ENCODE measurements around the gene C12orf42. TPM values are rescaled to one million over a fixed set of nuclear protein-coding genes. Genes with fewer than 3 reads are reported as not detected.

Gene C12orf42
- total and polyA plus RNA-seq, 7 experiments from 2014 or later = 2.6 to 15.4 (median 7.9) TPM

DNA sequence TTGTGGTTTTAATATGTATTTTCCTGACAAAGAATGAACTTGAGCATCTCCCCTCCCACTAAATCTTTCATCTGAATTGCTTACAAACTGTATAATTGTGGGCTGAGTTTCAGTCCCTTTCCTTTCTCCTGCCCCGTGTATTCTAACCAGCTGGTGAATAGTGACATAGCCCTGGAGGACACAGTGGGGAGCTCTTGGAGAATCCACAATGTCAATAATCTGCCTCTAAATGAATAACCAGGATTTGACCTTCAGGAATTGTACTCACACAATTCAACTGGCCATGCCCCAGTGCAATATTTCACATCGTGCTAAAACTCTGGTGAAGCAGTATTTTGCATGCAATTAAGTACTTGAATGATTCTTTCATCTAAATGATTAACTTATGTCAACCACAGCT, 177.2 kb downstream of the C12orf42 start:
- Histone ChIP-seq H3K27ac (ENCODE audit: low read depth, low read length) (no peak overlapping the region), H3K27me3 (ENCODE audit: control insufficient read depth in 2 of 2, insufficient read depth in 2 of 2, low read length in 2 of 2) (no peaks in the 10 kb centered on the region), H3K9me3 (ENCODE audit: control insufficient read depth in 2 of 3, low read length in 3 of 3) (no peaks in the 10 kb centered on the region), H3K4me3 (ENCODE audit: low read length) (no peak overlapping the region), H3K4me1 (ENCODE audit: control insufficient read depth in 2 of 2, insufficient read depth in 2 of 2, low read length in 2 of 2) (no peaks in the 10 kb centered on the region), H3K36me3 (ENCODE audit: control insufficient read depth in 2 of 3, insufficient read depth in 3 of 3, low read length in 3 of 3) (no peaks in the 10 kb centered on the region)
- Mint-ChIP-seq H3K4me1 (peaks cover 0 to 2% (median 0%) of the 10 kb centered on the region in 7 donors), H3K4me3 (no peak overlapping the region), H3K36me3 (peaks cover 0 to 16% (median 4%) of the 10 kb centered on the region in 5 donors), H3K27ac (no peak overlapping the region), H3K27me3 (peaks cover 0 to 5% (median 0%) of the 10 kb centered on the region in 5 donors), H3K9me3 (peaks cover 5 to 31% (median 12%) of the 10 kb centered on the region in 11 donors)
- ChIA-PET POLR2A (no interaction called here), CTCF (interaction anchor here (0.6 kb wide), 1 partner anchor 114 kb away, joined by 3 read pairs; no protein-coding TSS in a partner anchor)
- no peak for DNase-seq
- intact Hi-C loops (cut with micrococcal nuclease) = no loop called here
- ATAC-seq = no peak

DNA sequence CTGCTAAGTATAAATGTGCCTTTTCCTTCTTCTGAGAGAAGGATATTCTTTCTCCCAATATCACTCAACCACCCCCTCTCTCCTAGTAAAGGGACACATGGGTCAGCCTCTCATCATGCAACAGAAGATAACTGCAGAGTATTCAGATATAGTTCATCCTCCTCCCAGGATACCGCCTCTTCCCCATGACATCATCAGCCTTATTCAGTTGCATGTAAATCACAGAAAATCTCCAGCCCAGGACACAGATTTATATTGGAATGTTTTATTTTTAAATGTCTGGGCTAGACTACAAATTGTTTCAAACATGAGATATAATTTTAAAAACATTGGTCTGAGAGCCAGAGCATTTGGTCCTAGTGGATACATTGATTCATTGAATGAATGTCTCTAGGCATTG, 178.5 kb downstream of the C12orf42 start:
- H3K4me1 ChIP-seq (ENCODE audit: control insufficient read depth in 2 of 2, insufficient read depth in 2 of 2, low read length in 2 of 2) = no peaks in the 10 kb centered on the region
- H3K27me3 ChIP-seq (ENCODE audit: control insufficient read depth in 2 of 2, insufficient read depth in 2 of 2, low read length in 2 of 2) = no peaks in the 10 kb centered on the region
- intact Hi-C loops (cut with micrococcal nuclease) = no loop called here
- ATAC-seq = no peak
- no peak overlapping the region for H3K4me3 ChIP-seq (ENCODE audit: low read length)
- H3K36me3 ChIP-seq (ENCODE audit: control insufficient read depth in 2 of 3, insufficient read depth in 3 of 3, low read length in 3 of 3) = no peaks in the 10 kb centered on the region
- ChIA-PET POLR2A (no interaction called here), CTCF (no interaction called here)
- peaks cover 0 to 3% (median 0%) of the 10 kb centered on the region in 5 donors for H3K27me3 Mint-ChIP-seq
- no peak overlapping the region for H3K4me3 Mint-ChIP-seq
- peaks cover 0 to 2% (median 0%) of the 10 kb centered on the region in 7 donors for H3K4me1 Mint-ChIP-seq
- H3K27ac Mint-ChIP-seq = no peak overlapping the region
- no peak for DNase-seq
- no peaks in the 10 kb centered on the region for H3K9me3 ChIP-seq (ENCODE audit: control insufficient read depth in 2 of 3, low read length in 3 of 3)
- H3K27ac ChIP-seq (ENCODE audit: low read depth, low read length) = no peak overlapping the region
- peaks cover 5 to 29% (median 12%) of the 10 kb centered on the region in 11 donors for H3K9me3 Mint-ChIP-seq
- H3K36me3 Mint-ChIP-seq = peaks cover 0 to 16% (median 4%) of the 10 kb centered on the region in 5 donors

DNA sequence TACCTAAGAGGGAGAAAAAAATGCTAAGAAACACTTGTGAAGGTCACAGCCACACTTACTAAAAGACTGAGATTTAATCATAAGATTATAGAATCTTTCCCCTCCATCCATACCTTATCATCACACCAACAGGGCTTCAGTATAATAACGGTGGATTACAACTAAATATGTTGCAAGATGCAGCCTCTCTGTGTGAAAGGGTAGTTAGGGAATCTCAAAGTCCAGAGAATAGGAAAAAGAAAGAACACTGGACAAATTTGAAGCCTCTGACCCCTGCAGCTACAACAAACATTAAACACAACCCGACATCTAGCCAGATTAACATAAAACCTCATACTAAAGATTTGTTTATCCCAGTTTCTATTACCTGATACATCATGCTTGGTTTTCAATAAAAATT, 181.0 kb downstream of the C12orf42 start:
- Mint-ChIP-seq H3K27ac (no peak overlapping the region), H3K27me3 (peaks cover 0 to 3% (median 0%) of the 10 kb centered on the region in 5 donors), H3K4me3 (no peak overlapping the region), H3K36me3 (peaks cover 0 to 16% (median 4%) of the 10 kb centered on the region in 5 donors), H3K9me3 (peaks cover 2 to 24% (median 10%) of the 10 kb centered on the region in 11 donors), H3K4me1 (peaks cover 0 to 2% (median 0%) of the 10 kb centered on the region in 7 donors)
- intact Hi-C loops (cut with micrococcal nuclease) = no loop called here
- Histone ChIP-seq H3K4me3 (ENCODE audit: low read length) (no peak overlapping the region), H3K27ac (ENCODE audit: low read depth, low read length) (no peak overlapping the region), H3K27me3 (ENCODE audit: control insufficient read depth in 2 of 2, insufficient read depth in 2 of 2, low read length in 2 of 2) (no peaks in the 10 kb centered on the region), H3K36me3 (ENCODE audit: control insufficient read depth in 2 of 3, insufficient read depth in 3 of 3, low read length in 3 of 3) (no peaks in the 10 kb centered on the region), H3K4me1 (ENCODE audit: control insufficient read depth in 2 of 2, insufficient read depth in 2 of 2, low read length in 2 of 2) (no peaks in the 10 kb centered on the region), H3K9me3 (ENCODE audit: control insufficient read depth in 2 of 3, low read length in 3 of 3) (no peaks in the 10 kb centered on the region)
- ChIA-PET CTCF (no interaction called here), POLR2A (no interaction called here)
- DNase-seq (no peak), ATAC-seq (no peak)

DNA sequence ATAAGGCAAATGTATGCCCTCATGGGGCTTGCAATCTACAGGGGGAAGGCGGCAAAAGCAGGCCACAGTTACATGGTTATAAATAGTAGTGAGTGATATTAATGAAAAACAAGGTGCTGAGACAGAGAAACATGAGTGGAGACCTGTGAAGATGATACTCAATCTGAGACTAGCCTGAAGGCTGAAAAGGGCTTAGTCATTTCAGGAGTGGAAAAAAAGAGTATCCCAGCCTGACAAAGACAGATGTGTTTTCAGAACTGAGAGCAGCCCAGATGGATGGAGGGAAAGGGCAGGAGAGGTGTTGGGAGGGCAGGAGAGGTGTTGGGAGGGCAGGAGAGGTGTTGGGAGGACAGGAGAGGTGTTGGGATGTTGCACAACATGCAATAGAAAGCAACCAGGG, 181.9 kb downstream of the C12orf42 start:
- H3K36me3 ChIP-seq (ENCODE audit: control insufficient read depth in 2 of 3, insufficient read depth in 3 of 3, low read length in 3 of 3) = no peaks in the 10 kb centered on the region
- Mint-ChIP-seq H3K9me3 (peaks cover 2 to 20% (median 10%) of the 10 kb centered on the region in 11 donors), H3K4me3 (no peak overlapping the region), H3K27ac (no peak overlapping the region), H3K27me3 (peaks cover 0 to 3% (median 0%) of the 10 kb centered on the region in 5 donors), H3K4me1 (peaks cover 0 to 2% (median 0%) of the 10 kb centered on the region in 7 donors), H3K36me3 (peaks cover 0 to 16% (median 4%) of the 10 kb centered on the region in 5 donors)
- no peak overlapping the region for H3K27ac ChIP-seq (ENCODE audit: low read depth, low read length)
- H3K4me1 ChIP-seq (ENCODE audit: control insufficient read depth in 2 of 2, insufficient read depth in 2 of 2, low read length in 2 of 2) = no peaks in the 10 kb centered on the region
- ChIA-PET CTCF (no interaction called here), POLR2A (no interaction called here)
- no peaks in the 10 kb centered on the region for H3K27me3 ChIP-seq (ENCODE audit: control insufficient read depth in 2 of 2, insufficient read depth in 2 of 2, low read length in 2 of 2)
- DNase-seq = no peak
- intact Hi-C loops (cut with micrococcal nuclease) = no loop called here
- no peak for ATAC-seq
- no peaks in the 10 kb centered on the region for H3K9me3 ChIP-seq (ENCODE audit: control insufficient read depth in 2 of 3, low read length in 3 of 3)
- H3K4me3 ChIP-seq (ENCODE audit: low read length) = no peak overlapping the region

DNA sequence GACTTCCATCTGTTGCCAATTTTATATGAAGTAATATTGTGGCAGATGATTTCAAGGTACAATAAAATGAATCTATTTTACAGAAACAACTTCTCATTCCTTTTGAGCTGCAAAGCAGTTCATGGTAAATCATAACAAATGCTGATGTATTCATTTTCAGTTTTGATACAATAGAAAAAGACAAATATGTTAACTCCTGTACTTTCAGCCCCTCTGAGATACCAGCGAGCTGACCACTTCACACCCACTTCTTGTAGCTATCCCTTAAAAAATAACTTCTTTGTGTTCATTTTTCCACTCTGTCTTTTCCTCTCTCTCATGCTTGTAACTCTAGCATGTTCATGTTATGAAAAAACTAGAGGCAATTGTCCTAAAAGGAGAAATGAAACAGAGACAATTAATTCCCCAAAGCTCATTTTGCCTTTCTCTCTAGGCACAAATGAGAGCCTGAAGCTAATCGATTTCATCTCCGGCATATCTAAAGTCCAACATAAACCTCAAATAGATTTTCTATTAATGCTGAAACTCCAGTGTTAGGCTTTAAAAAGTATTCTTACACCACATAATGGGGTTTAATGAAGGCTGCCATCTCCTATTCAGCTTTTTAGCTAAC, 182.9 kb downstream of the C12orf42 start:
- CTCF ChIA-PET = no interaction called here
- Mint-ChIP-seq H3K4me3 (no peak overlapping the region), H3K27ac (no peak overlapping the region), H3K27me3 (peaks cover 0 to 3% (median 0%) of the 10 kb centered on the region in 5 donors), H3K36me3 (peaks cover 0 to 12% (median 4%) of the 10 kb centered on the region in 5 donors), H3K9me3 (peaks cover 2 to 22% (median 10%) of the 10 kb centered on the region in 11 donors), H3K4me1 (peaks cover 0 to 2% (median 0%) of the 10 kb centered on the region in 7 donors)
- no peaks in the 10 kb centered on the region for H3K27me3 ChIP-seq (ENCODE audit: control insufficient read depth in 2 of 2, insufficient read depth in 2 of 2, low read length in 2 of 2)
- H3K4me1 ChIP-seq (ENCODE audit: control insufficient read depth in 2 of 2, insufficient read depth in 2 of 2, low read length in 2 of 2) = no peaks in the 10 kb centered on the region
- no peak for ATAC-seq
- intact Hi-C loops (cut with micrococcal nuclease) = no loop called here
- POLR2A ChIA-PET = no interaction called here
- H3K4me3 ChIP-seq (ENCODE audit: low read length) = no peak overlapping the region
- H3K36me3 ChIP-seq (ENCODE audit: control insufficient read depth in 2 of 3, insufficient read depth in 3 of 3, low read length in 3 of 3) = no peaks in the 10 kb centered on the region
- no peak overlapping the region for H3K27ac ChIP-seq (ENCODE audit: low read depth, low read length)
- no peak for DNase-seq
- no peaks in the 10 kb centered on the region for H3K9me3 ChIP-seq (ENCODE audit: control insufficient read depth in 2 of 3, low read length in 3 of 3)

DNA sequence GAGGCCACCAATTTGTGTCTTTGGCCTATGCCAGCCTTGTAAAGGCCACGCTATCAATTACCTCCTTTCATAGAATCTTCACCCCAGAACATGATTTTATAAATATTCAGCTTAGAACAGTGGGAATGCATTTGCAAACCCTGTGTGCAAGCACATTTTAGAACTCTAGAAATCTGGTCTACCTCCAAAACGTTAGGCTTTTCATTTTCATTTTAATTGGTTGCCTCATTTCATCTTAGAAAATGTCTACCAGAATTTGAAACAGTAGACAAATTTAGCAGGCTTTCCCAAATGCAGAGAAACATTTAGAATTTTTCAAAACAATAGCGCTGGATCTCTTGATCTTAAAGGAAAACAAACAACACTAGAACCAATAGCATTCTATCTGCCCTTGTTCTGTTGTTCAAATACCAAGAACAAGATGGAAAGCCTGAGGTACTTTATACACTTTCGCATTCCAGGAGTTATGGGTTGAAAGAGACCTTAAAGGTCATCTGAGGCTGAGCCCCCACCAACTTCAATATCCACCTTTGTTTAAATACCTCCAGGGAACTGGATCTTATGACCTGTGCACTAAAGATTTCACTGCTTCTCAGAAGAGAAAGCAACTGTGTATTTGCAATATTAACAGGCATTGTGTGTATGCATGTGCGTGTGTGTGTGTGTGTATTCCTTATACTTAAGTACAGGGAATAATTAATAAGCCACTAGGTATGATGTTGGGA, 185.1 kb downstream of the C12orf42 start:
- Histone ChIP-seq H3K36me3 (ENCODE audit: control insufficient read depth in 2 of 3, insufficient read depth in 3 of 3, low read length in 3 of 3) (no peaks in the 10 kb centered on the region), H3K9me3 (ENCODE audit: control insufficient read depth in 2 of 3, low read length in 3 of 3) (no peaks in the 10 kb centered on the region), H3K4me1 (ENCODE audit: control insufficient read depth in 2 of 2, insufficient read depth in 2 of 2, low read length in 2 of 2) (no peaks in the 10 kb centered on the region), H3K27ac (ENCODE audit: low read depth, low read length) (no peak overlapping the region), H3K4me3 (ENCODE audit: low read length) (no peak overlapping the region), H3K27me3 (ENCODE audit: control insufficient read depth in 2 of 2, insufficient read depth in 2 of 2, low read length in 2 of 2) (no peaks in the 10 kb centered on the region)
- POLR2A ChIA-PET = no interaction called here
- H3K4me3 Mint-ChIP-seq = no peak overlapping the region
- no peak overlapping the region for H3K27ac Mint-ChIP-seq
- H3K4me1 Mint-ChIP-seq = peaks cover 0 to 2% (median 0%) of the 10 kb centered on the region in 7 donors
- DNase-seq = no peak
- intact Hi-C loops (cut with micrococcal nuclease) = no loop called here
- CTCF ChIA-PET = no interaction called here
- peaks cover 0 to 8% (median 3%) of the 10 kb centered on the region in 5 donors for H3K36me3 Mint-ChIP-seq
- no peak for ATAC-seq
- peaks cover 0 to 3% (median 0%) of the 10 kb centered on the region in 5 donors for H3K27me3 Mint-ChIP-seq
- peaks cover 0 to 12% (median 0%) of the 10 kb centered on the region in 11 donors for H3K9me3 Mint-ChIP-seq
